ENCODE results near the gene BMAL1. TPM values are rescaled to one million over a fixed set of nuclear protein-coding genes. Genes with fewer than 3 reads are reported as not detected.

Gene BMAL1
- 16.4 TPM for total RNA-seq
- polyA plus RNA-seq: 12.2 TPM

DNA sequence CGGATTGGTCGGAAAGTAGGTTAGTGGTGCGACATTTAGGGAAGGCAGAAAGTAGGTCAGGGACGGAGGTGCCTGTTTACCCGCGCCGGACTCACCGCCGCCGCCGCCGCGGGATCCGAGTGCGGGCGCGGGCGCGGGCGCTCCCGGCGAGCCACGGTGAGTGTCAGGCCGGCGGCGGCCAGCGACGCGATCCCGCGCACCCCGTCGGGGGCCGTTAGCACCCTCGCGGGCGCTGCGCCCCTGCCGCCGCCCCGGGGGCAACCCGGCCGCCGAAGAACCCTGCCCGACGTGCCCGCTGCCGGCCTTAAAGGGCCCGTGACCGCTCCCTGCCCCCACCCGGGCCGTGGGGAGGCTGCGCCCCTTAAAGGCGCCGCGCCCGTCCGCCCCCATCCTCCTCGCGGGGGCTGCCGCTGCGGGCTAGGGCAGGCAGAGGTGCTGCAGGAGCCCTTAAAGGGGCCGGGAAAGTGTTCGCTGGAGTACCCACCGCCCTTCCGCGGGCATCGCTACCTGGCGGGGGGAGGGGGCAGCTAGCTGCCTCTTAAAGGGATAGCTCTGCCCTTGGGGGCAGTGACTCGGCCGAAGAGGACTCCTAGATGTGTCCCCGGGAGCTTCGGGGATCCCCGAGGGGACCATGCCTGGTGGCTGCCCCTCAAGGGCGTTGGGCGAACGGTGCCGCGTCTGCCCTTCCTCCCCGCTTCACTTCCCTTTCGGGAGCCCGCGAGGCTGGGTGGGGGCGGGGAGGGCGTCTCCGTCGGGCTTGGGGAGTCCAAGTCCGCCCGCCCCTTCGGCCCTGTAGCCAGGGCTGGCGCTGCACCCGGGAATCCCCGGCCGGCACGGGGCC, at the start of gene BMAL1:
Gene BMAL1 (plus strand): TSS at position 23 of the 841 bp plus-strand sequence. CDS start 76,519 bp downstream, outside the sequence.
- Histone ChIP-seq H3K4me3 (ENCODE audit: low read depth, low read length) (peak within 1 kb of the TSS; percentile 96), H3K4me1 (ENCODE audit: insufficient read depth) (peaks cover 1% of the 10 kb centered on the region), H3K27ac (ENCODE audit: low read depth) (peak within 1 kb of the TSS; percentile 86), H3K36me3 (ENCODE audit: insufficient read depth) (no peaks in the 10 kb centered on the region)
- no peak for DNase-seq (ENCODE audit: extremely low spot score)
- WGBS: under 1% methylated on average over 95 of the region's 95 CpGs

- H3K4me3 ChIP-seq (ENCODE audit: low read depth, low read length): no peak overlapping the region
- no peak overlapping the region for H3K27ac ChIP-seq (ENCODE audit: low read depth)
- H3K36me3 ChIP-seq (ENCODE audit: insufficient read depth): no peaks in the 10 kb centered on the region
- WGBS: 78% methylated on average over 4 of the region's 4 CpGs
- H3K4me1 ChIP-seq (ENCODE audit: insufficient read depth): no peaks in the 10 kb centered on the region
- no peak for DNase-seq (ENCODE audit: extremely low spot score)
Measured at GRCh38 chr11:13228572-13228971, 49.0 kb upstream of the BMAL1 start.

- no peak for DNase-seq (ENCODE audit: extremely low spot score)
- Histone ChIP-seq H3K4me3 (ENCODE audit: low read depth, low read length) (no peak overlapping the region), H3K4me1 (ENCODE audit: insufficient read depth) (no peaks in the 10 kb centered on the region), H3K36me3 (ENCODE audit: insufficient read depth) (no peaks in the 10 kb centered on the region), H3K27ac (ENCODE audit: low read depth) (no peak overlapping the region)
- 42% methylated on average over 4 of the region's 4 CpGs for WGBS
Measured at GRCh38 chr11:13229136-13229535, 48.5 kb upstream of the BMAL1 start.

DNA sequence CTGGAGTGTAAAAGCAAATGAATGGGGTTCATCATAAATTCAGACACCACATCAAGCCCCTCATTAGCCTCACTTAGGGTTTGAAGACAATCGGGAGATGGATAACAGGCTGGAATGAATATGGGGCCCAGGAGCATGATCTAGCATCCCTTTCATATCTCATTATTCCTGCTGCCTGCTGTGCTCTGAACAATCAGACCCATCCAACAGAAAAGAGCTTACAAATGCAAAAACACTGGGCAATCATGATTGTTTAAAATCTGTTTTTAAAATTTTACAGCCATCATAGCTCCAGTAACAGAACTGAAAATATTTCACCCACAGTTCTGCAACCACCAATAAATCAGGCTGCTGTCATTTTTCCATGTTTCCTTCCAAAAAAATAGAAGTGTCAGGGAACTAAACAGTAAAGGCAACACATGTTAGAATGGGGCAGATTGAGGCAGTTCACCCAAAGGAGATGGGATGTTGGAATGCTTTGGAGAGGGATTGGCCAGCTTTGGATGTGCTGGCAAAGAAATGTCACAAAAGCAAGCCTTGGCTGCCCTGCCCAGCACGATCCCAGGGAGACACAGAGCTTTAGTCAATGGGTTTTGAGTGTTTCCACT, 47.8 kb upstream of the BMAL1 start:
- Histone ChIP-seq H3K36me3 (ENCODE audit: insufficient read depth) (no peaks in the 10 kb centered on the region), H3K27ac (ENCODE audit: low read depth) (no peak overlapping the region), H3K4me3 (ENCODE audit: low read depth, low read length) (no peak overlapping the region), H3K4me1 (ENCODE audit: insufficient read depth) (no peaks in the 10 kb centered on the region)
- 30% methylated on average over 2 of the region's 2 CpGs for WGBS
- no peak for DNase-seq (ENCODE audit: extremely low spot score)

GRCh38 chr11:13233173-13233745, 44.3 kb upstream of the BMAL1 start:
- WGBS: 76% methylated on average over 1 of the region's 1 CpG

GRCh38 chr11:13235895-13236294, 41.7 kb upstream of the BMAL1 start:
- WGBS: 82% methylated on average over 3 of the region's 3 CpGs
- DNase-seq (ENCODE audit: extremely low spot score): no peak

More at GRCh38 chr11:13233173-13233745, 44.3 kb upstream of the BMAL1 start:
- H3K4me1 ChIP-seq (ENCODE audit: insufficient read depth): no peaks in the 10 kb centered on the region
- no peaks in the 10 kb centered on the region for H3K36me3 ChIP-seq (ENCODE audit: insufficient read depth)
- H3K4me3 ChIP-seq (ENCODE audit: low read depth, low read length): no peak overlapping the region
- no peak overlapping the region for H3K27ac ChIP-seq (ENCODE audit: low read depth)
- no peak for DNase-seq (ENCODE audit: extremely low spot score)

DNA sequence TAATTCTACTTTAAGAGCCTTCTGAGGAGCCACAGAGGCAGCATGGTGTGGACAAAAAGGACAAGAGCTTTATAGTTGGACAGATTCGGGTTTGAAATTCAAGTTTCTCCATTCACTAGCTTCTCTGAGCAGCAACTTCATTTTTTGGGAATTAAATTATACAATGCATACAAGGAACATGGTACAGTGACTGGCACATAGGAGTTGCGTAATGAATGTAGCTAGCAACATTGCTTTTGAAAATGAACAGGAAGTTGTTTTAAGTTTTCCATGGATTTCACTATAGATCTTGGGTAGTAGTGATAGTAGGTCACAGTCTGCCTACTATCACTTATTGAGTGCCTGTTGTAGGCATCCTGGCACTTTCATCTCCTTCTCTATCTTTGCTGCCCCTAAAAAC, 41.0 kb upstream of the BMAL1 start:
- H3K4me1 ChIP-seq (ENCODE audit: insufficient read depth): no peaks in the 10 kb centered on the region
- no peak for DNase-seq (ENCODE audit: extremely low spot score)
- 67% methylated on average over 2 of the region's 2 CpGs for WGBS

More at GRCh38 chr11:13235895-13236294, 41.7 kb upstream of the BMAL1 start:
- Histone ChIP-seq H3K27ac (ENCODE audit: low read depth) (no peak overlapping the region), H3K4me3 (ENCODE audit: low read depth, low read length) (no peak overlapping the region), H3K36me3 (ENCODE audit: insufficient read depth) (no peaks in the 10 kb centered on the region), H3K4me1 (ENCODE audit: insufficient read depth) (no peaks in the 10 kb centered on the region)

GRCh38 chr11:13237761-13238160, 39.8 kb upstream of the BMAL1 start:
- H3K27ac ChIP-seq (ENCODE audit: low read depth): no peak overlapping the region
- 72% methylated on average over 7 of the region's 7 CpGs for WGBS
- no peaks in the 10 kb centered on the region for H3K36me3 ChIP-seq (ENCODE audit: insufficient read depth)
- no peak overlapping the region for H3K4me3 ChIP-seq (ENCODE audit: low read depth, low read length)
- DNase-seq (ENCODE audit: extremely low spot score): no peak
- no peaks in the 10 kb centered on the region for H3K4me1 ChIP-seq (ENCODE audit: insufficient read depth)

More for the DNA sequence above, 41.0 kb upstream of the BMAL1 start:
- Histone ChIP-seq H3K27ac (ENCODE audit: low read depth) (no peak overlapping the region), H3K36me3 (ENCODE audit: insufficient read depth) (no peaks in the 10 kb centered on the region), H3K4me3 (ENCODE audit: low read depth, low read length) (no peak overlapping the region)

GRCh38 chr11:13238879-13239514, 38.6 kb upstream of the BMAL1 start:
- Histone ChIP-seq H3K27ac (ENCODE audit: low read depth) (no peak overlapping the region), H3K4me1 (ENCODE audit: insufficient read depth) (no peaks in the 10 kb centered on the region), H3K36me3 (ENCODE audit: insufficient read depth) (no peaks in the 10 kb centered on the region), H3K4me3 (ENCODE audit: low read depth, low read length) (no peak overlapping the region)
- DNase-seq (ENCODE audit: extremely low spot score): no peak
- 58% methylated on average over 4 of the region's 4 CpGs for WGBS

- Histone ChIP-seq H3K4me3 (ENCODE audit: low read depth, low read length) (no peak overlapping the region), H3K27ac (ENCODE audit: low read depth) (no peak overlapping the region), H3K4me1 (ENCODE audit: insufficient read depth) (no peaks in the 10 kb centered on the region), H3K36me3 (ENCODE audit: insufficient read depth) (no peaks in the 10 kb centered on the region)
- WGBS: 84% methylated on average over 3 of the region's 3 CpGs
- DNase-seq (ENCODE audit: extremely low spot score): no peak
Measured at GRCh38 chr11:13242564-13242963, 35.0 kb upstream of the BMAL1 start.

DNA sequence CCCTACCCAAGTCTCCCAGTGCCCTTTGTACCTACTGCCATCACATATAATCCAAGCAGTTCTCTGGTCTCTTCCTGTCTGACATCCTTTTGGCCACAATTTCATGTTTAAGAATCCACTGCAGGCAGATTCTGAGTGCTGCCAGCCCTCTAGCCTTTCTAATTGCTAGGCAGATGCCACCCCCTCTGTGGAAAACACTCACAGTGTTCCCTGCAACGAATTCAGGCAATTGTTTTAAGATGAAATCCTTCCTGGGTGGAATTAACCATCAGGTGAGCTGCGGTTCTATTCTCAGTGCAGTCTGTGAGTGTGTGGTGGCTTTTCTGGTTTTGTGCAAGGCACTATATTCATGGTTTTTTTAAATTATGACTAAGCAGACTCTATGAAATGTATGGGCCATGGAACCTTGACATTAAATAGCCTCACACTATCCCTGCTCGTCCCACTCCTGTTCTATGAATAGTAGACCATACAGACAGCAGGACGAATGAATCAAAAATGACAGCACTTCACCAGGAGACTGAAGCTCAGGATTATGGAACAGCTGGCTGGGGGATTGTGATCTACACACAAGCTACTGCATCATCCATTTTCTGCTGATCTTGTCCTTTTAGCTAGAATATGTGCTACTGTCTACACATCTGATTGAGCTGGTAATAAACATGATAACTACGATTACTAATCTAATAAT, 29.8 kb upstream of the BMAL1 start:
- 62% methylated on average over 5 of the region's 5 CpGs for WGBS
- H3K27ac ChIP-seq (ENCODE audit: low read depth): no peak overlapping the region
- DNase-seq (ENCODE audit: extremely low spot score): no peak
- no peaks in the 10 kb centered on the region for H3K4me1 ChIP-seq (ENCODE audit: insufficient read depth)
- no peak overlapping the region for H3K4me3 ChIP-seq (ENCODE audit: low read depth, low read length)
- H3K36me3 ChIP-seq (ENCODE audit: insufficient read depth): no peaks in the 10 kb centered on the region

GRCh38 chr11:13249177-13249576, 28.4 kb upstream of the BMAL1 start:
- 88% methylated on average over 2 of the region's 2 CpGs for WGBS
- DNase-seq (ENCODE audit: extremely low spot score): no peak
- no peak overlapping the region for H3K4me3 ChIP-seq (ENCODE audit: low read depth, low read length)
- H3K27ac ChIP-seq (ENCODE audit: low read depth): no peak overlapping the region
- no peaks in the 10 kb centered on the region for H3K36me3 ChIP-seq (ENCODE audit: insufficient read depth)
- H3K4me1 ChIP-seq (ENCODE audit: insufficient read depth): no peaks in the 10 kb centered on the region

DNA sequence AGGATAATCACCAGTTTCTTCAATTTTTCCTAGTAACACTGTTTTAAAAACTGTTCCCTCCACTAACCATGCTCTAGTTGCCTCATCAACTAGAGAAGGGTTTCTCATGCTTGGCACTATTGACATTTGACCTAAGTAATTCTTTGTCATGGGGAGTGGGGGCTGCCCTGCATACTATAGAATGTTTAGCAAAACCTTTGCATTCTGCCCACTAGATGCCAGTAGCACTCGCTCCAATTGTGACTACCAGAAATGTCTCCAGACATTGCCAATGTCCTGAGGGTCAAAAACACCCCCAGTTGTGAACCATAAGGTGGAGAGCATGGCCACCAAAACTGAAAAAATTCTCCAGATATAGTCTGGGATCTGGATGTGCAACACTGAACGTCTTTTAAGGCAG, 27.6 kb upstream of the BMAL1 start:
- no peak for DNase-seq (ENCODE audit: extremely low spot score)
- 36% methylated on average over 2 of the region's 2 CpGs for WGBS

More for the DNA sequence above, 27.6 kb upstream of the BMAL1 start:
- no peak overlapping the region for H3K4me3 ChIP-seq (ENCODE audit: low read depth, low read length)
- no peaks in the 10 kb centered on the region for H3K4me1 ChIP-seq (ENCODE audit: insufficient read depth)
- no peak overlapping the region for H3K27ac ChIP-seq (ENCODE audit: low read depth)
- no peaks in the 10 kb centered on the region for H3K36me3 ChIP-seq (ENCODE audit: insufficient read depth)
